MM.1S (cell line): ENCODE measurements around the gene WDR1.
A peak's percentile ranks its signal among the peaks of the same experiment; 100 is the strongest.

Source experiments
- DNase-seq: peaks from one replicate; pipeline ENCODE4 v3.0.0-alpha.2; 2015
- H2AFZ ChIP-seq: fragments of 300-600 bp; sonication (generic); 2 replicates; pipeline ENCODE4 v1.6.0; 2016; ENCODE audit warnings: antibody characterized with exemption, low read length
- H3F3A ChIP-seq: fragments of 300-600 bp; sonication (generic); 2 replicates; pipeline ENCODE4 v1.6.1; 2016; ENCODE audit warnings: mild to moderate bottlenecking, antibody characterized with exemption, low read length, moderate library complexity, mixed read lengths; ENCODE audit not compliant: insufficient read depth
- H3K27ac ChIP-seq: fragments of 300-600 bp; sonication (generic); 2 replicates; pipeline ENCODE4 v1.5.1; 2016; ENCODE audit warnings: mild to moderate bottlenecking, low read length
- H3K27me3 ChIP-seq: fragments of 300-600 bp; sonication (generic); replicated peaks from 2 replicates; pipeline ENCODE4 v1.6.0; 2016; ENCODE audit warnings: low read length; ENCODE audit not compliant: insufficient read depth
- H3K36me3 ChIP-seq: fragments of 300-600 bp; sonication (generic); replicated peaks from 2 replicates; pipeline ENCODE4 v1.6.1; 2016; ENCODE audit warnings: mild to moderate bottlenecking, low read length, mixed read lengths; ENCODE audit not compliant: insufficient read depth
- H3K4me1 ChIP-seq: fragments of 300-600 bp; sonication (generic); 2 replicates; pipeline ENCODE4 v1.6.1; 2016; ENCODE audit warnings: low read length, mixed read lengths
- H3K4me2 ChIP-seq: fragments of 300-600 bp; sonication (generic); 2 replicates; pipeline ENCODE4 v1.6.0; 2016; ENCODE audit warnings: low read depth, low read length
- H3K4me3 ChIP-seq: fragments of 300-600 bp; sonication (generic); 2 replicates; pipeline ENCODE4 v1.5.1; 2016; ENCODE audit warnings: low read length, mixed read lengths
- H3K79me2 ChIP-seq: fragments of 300-600 bp; sonication (generic); 2 replicates; pipeline ENCODE4 v1.6.1; 2016; ENCODE audit warnings: mixed run types, low read length, mixed read lengths
- H3K9ac ChIP-seq: fragments of 300-600 bp; sonication (generic); 2 replicates; pipeline ENCODE4 v1.6.1; 2016; ENCODE audit warnings: low read length, mixed read lengths
- H3K9me2 ChIP-seq: fragments of 300-600 bp; sonication (generic); replicated peaks from 2 replicates; pipeline ENCODE4 v1.6.1; 2016; ENCODE audit warnings: mild to moderate bottlenecking, low read length, mixed read lengths; ENCODE audit not compliant: insufficient read depth
- H3K9me3 ChIP-seq: fragments of 300-600 bp; sonication (generic); replicated peaks from 2 replicates; pipeline ENCODE4 v1.6.1; 2016; ENCODE audit warnings: mild to moderate bottlenecking, low read length, mixed read lengths; ENCODE audit not compliant: insufficient read depth
- H4K20me1 ChIP-seq: fragments of 300-600 bp; sonication (generic); 2 replicates; pipeline ENCODE4 v1.6.1; 2016; ENCODE audit warnings: mild to moderate bottlenecking, low read length, moderate library complexity, mixed read lengths; ENCODE audit not compliant: insufficient read depth
- EZH2 ChIP-seq: fragments of 300-600 bp; sonication (generic); optimal IDR thresholded peaks from 2 replicates; pipeline ENCODE3; 2017; ENCODE audit warnings: low read depth, mild to moderate bottlenecking, antibody characterized with exemption, low read length, mixed read lengths
- EZH2phosphoT487 ChIP-seq: fragments of 300-600 bp; sonication (generic); IDR thresholded peaks from 2 replicates; pipeline ENCODE4 v1.6.1; 2018; ENCODE audit warnings: antibody characterized with exemption, low read length
- TF ChIP-seq, protein P1 (sequence below): fragments of 300-600 bp; sonication (generic); IDR thresholded peaks from 2 replicates; pipeline ENCODE4 v1.5.1; 2016; ENCODE audit warnings: antibody characterized with exemption, low read length, mixed read lengths

WDR1 gene

DNA sequence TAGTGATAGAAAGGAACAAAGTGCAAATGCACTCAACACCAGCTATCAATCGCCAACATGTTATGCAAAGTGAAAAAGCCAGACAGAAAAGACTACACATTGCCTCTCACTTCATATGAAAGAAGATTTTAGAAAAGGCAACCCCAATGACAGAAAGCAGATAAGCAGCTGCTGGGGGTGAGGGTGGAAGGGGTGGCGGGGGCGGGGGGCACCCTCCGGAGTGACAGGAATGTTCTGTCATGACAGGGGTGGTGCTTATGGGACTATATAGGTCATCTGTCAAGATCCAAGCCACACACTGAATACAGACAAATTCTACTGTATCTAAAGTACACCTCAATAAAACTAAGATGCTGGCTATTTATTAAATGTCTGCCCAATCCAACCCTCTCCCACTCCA, 10.7 kb downstream of the WDR1 start:
- H3K4me2 ChIP-seq: peak overlapping the region; percentile 68; the same call in 1 of the 2 replicates
- H3K27ac ChIP-seq: peak overlapping the region; percentile 86; the same call in 1 of the 2 replicates

DNA sequence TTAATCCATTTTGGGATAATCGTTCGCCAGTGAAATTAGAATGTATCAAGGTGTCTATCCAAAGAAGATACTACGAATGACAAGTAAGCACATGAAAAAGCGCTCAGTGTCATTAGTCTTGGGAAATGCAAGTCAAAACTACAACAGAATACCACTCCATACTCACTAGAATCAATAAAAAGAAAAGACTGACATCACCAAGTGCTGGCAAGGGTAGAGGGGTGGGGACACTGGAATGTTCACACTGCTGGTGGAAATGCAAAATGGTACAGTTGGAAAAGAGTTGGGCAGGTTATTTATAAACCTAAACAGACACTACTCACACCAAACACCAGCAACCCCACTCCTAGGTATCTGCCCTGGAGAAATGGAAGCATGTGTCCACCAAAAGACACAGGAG, 11.2 kb downstream of the WDR1 start:
- H3K4me3 ChIP-seq: peak overlapping the region; percentile 18; the same call in 1 of the 2 replicates
- peaks cover 23% of the 10 kb centered on the region for H3F3A ChIP-seq
- H3K9me3 ChIP-seq: no peaks in the 10 kb centered on the region
- peaks cover 64% of the 10 kb centered on the region for H3K4me1 ChIP-seq
- peaks cover 100% of the 10 kb centered on the region for H3K79me2 ChIP-seq
- H4K20me1 ChIP-seq: peaks cover 18% of the 10 kb centered on the region
- peak overlapping the region; percentile 68 for H3K4me2 ChIP-seq
- no peaks in the 10 kb centered on the region for H3K27me3 ChIP-seq
- no peaks in the 10 kb centered on the region for H3K9me2 ChIP-seq
- H3K36me3 ChIP-seq: peaks cover 24% of the 10 kb centered on the region
- DNase-seq: no peak
- H3K27ac ChIP-seq: peak overlapping the region; percentile 86; the same call in 1 of the 2 replicates
- TF ChIP-seq EZH2 (no peak), EZH2phosphoT487 (no peak)
- TF ChIP-seq, protein P1, sequence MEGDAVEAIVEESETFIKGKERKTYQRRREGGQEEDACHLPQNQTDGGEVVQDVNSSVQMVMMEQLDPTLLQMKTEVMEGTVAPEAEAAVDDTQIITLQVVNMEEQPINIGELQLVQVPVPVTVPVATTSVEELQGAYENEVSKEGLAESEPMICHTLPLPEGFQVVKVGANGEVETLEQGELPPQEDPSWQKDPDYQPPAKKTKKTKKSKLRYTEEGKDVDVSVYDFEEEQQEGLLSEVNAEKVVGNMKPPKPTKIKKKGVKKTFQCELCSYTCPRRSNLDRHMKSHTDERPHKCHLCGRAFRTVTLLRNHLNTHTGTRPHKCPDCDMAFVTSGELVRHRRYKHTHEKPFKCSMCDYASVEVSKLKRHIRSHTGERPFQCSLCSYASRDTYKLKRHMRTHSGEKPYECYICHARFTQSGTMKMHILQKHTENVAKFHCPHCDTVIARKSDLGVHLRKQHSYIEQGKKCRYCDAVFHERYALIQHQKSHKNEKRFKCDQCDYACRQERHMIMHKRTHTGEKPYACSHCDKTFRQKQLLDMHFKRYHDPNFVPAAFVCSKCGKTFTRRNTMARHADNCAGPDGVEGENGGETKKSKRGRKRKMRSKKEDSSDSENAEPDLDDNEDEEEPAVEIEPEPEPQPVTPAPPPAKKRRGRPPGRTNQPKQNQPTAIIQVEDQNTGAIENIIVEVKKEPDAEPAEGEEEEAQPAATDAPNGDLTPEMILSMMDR: no peak
- H2AFZ ChIP-seq: no peak overlapping the region
- no peak overlapping the region; the same call in 1 of the 2 replicates for H3K9ac ChIP-seq

More for the DNA sequence above, 10.7 kb downstream of the WDR1 start:
- Histone ChIP-seq H3K27me3 (no peaks in the 10 kb centered on the region), H3K79me2 (peaks cover 100% of the 10 kb centered on the region), H3K4me3 (no peak overlapping the region), H3K9ac (no peak overlapping the region), H2AFZ (no peak overlapping the region), H3K4me1 (peaks cover 59% of the 10 kb centered on the region), H3K9me2 (no peaks in the 10 kb centered on the region), H4K20me1 (peaks cover 19% of the 10 kb centered on the region), H3F3A (peaks cover 23% of the 10 kb centered on the region), H3K9me3 (no peaks in the 10 kb centered on the region), H3K36me3 (peaks cover 26% of the 10 kb centered on the region)
- TF ChIP-seq, protein P1: no peak
- TF ChIP-seq EZH2 (no peak), EZH2phosphoT487 (no peak)
- no peak for DNase-seq

DNA sequence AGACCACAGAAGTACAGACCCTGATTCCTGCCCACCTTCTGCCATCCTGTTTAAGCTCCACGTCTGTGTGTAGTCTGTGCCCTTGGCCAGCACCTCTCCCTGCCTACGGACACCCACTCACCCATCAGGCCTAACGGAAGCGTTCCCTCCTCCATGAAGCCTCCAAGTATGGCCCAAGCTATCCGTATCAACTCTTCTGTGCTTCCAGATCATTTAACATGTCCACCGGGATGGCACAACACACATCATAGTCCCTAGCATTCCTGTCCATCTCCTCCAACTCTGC, 11.7 kb downstream of the WDR1 start:
- peak overlapping the region; percentile 86 for H3K27ac ChIP-seq

More for the DNA sequence above, 11.7 kb downstream of the WDR1 start:
- Histone ChIP-seq H3K9me2 (no peaks in the 10 kb centered on the region), H3K79me2 (peaks cover 100% of the 10 kb centered on the region), H3K9me3 (no peaks in the 10 kb centered on the region), H3K4me1 (peaks cover 69% of the 10 kb centered on the region), H2AFZ (no peak overlapping the region), H3K36me3 (peaks cover 26% of the 10 kb centered on the region), H3K9ac (peak overlapping the region; percentile 50; the same call in 1 of the 2 replicates), H4K20me1 (peaks cover 16% of the 10 kb centered on the region), H3K4me2 (peak overlapping the region; percentile 68), H3K4me3 (peak overlapping the region; percentile 18; the same call in 1 of the 2 replicates), H3K27me3 (no peaks in the 10 kb centered on the region), H3F3A (peaks cover 23% of the 10 kb centered on the region)
- no peak for DNase-seq
- TF ChIP-seq, protein P1: no peak
- TF ChIP-seq EZH2phosphoT487 (no peak), EZH2 (no peak)
